VCaP (cell line): ENCODE measurements around the gene CLASP1.

Experiments
- H3K27ac ChIP-seq: fragments of 450-650 bp; 2 replicates; pipeline ENCODE4 v1.5.1; 2017
- TF ChIP-seq, protein P1 (sequence below): fragments of 450-650 bp; conservative IDR thresholded peaks from 2 replicates; pipeline ENCODE4 v1.5.1; 2017; ENCODE audit warnings: mild to moderate bottlenecking, moderate library complexity

CLASP1 gene

DNA sequence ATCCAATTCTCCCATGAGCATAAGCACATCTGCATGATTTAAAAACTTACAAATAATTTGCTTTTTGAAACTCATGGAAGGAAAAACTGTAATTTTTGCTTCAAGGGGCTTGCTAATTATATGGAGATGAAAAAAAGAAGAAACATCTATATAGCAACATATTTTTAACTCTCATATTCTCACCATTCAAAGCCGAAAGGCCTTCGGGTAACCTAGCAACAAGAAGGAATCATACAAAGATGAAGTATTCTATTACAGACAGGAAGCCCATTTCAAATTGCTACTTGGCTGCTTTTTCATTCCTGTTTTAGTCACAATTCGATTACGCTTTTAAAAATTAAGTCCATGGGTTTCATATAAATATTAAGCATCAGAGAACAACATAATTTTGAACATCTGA lies 157.7 kb downstream of the CLASP1 start:
- TF ChIP-seq, protein P1, sequence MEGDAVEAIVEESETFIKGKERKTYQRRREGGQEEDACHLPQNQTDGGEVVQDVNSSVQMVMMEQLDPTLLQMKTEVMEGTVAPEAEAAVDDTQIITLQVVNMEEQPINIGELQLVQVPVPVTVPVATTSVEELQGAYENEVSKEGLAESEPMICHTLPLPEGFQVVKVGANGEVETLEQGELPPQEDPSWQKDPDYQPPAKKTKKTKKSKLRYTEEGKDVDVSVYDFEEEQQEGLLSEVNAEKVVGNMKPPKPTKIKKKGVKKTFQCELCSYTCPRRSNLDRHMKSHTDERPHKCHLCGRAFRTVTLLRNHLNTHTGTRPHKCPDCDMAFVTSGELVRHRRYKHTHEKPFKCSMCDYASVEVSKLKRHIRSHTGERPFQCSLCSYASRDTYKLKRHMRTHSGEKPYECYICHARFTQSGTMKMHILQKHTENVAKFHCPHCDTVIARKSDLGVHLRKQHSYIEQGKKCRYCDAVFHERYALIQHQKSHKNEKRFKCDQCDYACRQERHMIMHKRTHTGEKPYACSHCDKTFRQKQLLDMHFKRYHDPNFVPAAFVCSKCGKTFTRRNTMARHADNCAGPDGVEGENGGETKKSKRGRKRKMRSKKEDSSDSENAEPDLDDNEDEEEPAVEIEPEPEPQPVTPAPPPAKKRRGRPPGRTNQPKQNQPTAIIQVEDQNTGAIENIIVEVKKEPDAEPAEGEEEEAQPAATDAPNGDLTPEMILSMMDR: no peak
- no peak overlapping the region for H3K27ac ChIP-seq

DNA sequence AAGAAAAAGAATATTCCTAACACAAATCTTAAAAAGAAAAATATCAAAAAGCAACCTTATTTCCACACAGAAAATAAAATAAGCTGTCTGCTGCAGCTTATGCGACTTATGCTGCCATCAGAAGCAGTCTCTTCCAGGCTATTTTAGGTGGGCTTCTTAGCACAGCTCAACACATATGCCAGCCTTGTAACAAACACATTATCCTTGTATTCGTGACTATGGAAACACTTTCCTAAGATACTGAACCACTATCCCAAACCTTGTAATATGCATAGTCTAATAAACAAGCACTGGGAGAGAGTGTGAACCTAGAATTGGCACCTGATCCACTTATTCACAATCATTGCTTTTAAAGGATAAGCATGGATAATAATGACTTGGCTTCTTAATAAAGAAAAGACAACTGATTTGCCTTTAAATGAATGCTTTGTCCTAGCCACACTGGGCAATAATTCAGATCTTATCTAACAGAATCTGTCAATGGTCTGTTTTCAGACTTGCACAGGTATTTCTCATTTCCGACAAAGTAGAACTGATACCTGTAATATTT lies 158.6 kb downstream of the CLASP1 start:
- TF ChIP-seq, protein P1: no peak
- H3K27ac ChIP-seq: 0 out of 2 replicates have a peak overlapping the region, but pooled peaks have one; percentile 50

DNA sequence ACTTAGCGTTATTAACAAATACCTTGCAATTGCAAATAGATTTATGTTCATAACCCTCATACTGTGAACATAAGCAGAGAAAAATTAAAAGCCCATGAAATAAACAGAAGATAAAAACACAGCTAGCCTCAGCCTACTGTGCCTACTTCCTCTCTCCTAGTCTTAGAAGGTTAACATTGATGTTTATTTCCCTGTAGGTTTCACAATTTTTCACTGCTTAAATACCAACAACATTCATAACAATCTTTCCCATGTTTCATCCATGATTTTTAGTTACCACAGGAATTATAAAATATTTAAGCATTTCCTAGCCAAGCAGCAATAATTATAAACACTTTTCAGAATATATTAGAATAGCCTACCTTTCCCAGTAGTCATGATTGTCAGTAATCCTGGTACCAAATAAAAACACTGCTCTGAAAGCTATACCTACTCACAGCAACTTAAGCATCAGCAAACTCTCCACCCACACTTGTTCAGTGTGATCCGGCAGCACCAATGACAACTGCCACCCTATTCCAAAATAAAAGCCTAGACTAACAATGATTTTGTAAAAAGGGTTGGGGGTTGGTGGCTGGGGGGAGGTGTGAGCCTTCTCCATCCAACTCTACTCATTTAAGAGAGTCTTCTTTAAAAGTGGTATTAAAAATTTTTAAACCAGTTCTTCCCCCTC lies 159.2 kb downstream of the CLASP1 start:
- H3K27ac ChIP-seq: peak overlapping the region; percentile 50
- TF ChIP-seq, protein P1: no peak

- TF ChIP-seq, protein P1: no peak
- peak overlapping the region; percentile 50 for H3K27ac ChIP-seq
Observed at GRCh38 chr2:121489284-121489683, 160.0 kb downstream of the CLASP1 start.

DNA sequence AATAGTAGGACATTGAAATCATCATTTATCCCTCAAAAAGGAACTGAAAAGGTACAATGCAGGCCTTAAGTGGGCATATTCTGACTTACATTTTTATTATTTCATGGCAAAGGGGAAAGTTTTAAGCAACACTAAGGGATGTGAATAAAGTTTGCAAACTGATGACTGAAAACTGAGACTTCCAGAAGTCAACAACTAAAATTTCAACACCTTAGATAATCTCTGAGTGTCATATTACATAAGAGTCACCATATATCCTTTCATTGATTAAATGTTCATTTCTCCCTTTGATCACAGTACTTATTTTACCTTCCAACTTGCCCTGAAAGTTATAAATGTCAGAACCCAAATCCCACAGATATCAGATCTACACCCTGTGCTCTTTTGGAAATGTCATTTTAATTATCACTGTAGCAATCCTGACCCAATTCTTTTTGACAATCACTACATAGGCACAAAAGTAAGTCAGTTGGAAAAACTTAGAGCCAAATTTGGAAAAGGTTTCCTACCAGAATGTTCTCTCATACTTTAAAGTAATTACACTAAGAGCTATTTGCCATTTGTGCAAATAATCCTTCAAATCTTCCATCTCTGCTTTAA lies 163.0 kb downstream of the CLASP1 start:
- no peak overlapping the region for H3K27ac ChIP-seq
- TF ChIP-seq, protein P1: no peak

DNA sequence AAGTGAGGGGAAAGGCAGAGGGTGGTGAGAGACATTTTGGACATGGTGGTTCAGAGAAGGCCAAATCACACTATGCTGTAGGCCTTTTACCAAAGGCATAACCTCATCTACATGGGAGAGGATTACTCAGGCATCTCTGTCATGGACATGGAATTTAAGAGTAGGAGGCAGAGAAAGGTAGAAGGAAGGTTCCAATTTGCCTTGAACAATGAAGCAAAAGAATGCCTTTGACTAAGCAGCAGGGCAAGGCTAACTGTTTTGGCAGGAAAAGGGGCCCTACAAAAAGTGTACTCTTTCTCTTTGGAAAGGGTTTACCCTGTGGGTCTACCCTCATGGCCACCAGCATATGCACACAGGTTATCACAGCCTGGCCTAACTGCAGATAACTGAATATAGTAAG lies 164.2 kb downstream of the CLASP1 start:
- TF ChIP-seq, protein P1: no peak
- no peak overlapping the region for H3K27ac ChIP-seq

- H3K27ac ChIP-seq: no peak overlapping the region
- TF ChIP-seq, protein P1: no peak
Observed at GRCh38 chr2:121483846-121484245, 165.4 kb downstream of the CLASP1 start.
